GM19395 (cell line): ENCODE data around the gene FHIT.

Experiments used
- ATAC-seq: cut with Tn5 transposase; IDR thresholded peaks from one replicate; pipeline ENCODE4 v1.9.1; 2021; ENCODE audit warnings: mild to moderate bottlenecking, moderate library complexity; ENCODE audit not compliant: unreplicated experiment

Gene FHIT

GRCh38 chr3:59772416-59773408 is 1478.5 kb downstream of the FHIT start:
- no peak for ATAC-seq

- ATAC-seq = no peak
Observed at GRCh38 chr3:59771768-59772181, 1479.5 kb downstream of the FHIT start.

GRCh38 chr3:59769127-59769750 is 1482.0 kb downstream of the FHIT start:
- no peak for ATAC-seq

GRCh38 chr3:59766200-59766872 is 1484.9 kb downstream of the FHIT start:
- ATAC-seq = no peak

GRCh38 chr3:59764171-59764570 is 1487.1 kb downstream of the FHIT start:
- no peak for ATAC-seq

- no peak for ATAC-seq
Observed at GRCh38 chr3:59762941-59763340, 1488.3 kb downstream of the FHIT start.

GRCh38 chr3:59759298-59760031 is 1491.8 kb downstream of the FHIT start:
- no peak for ATAC-seq

GRCh38 chr3:59758672-59759071 is 1492.6 kb downstream of the FHIT start:
- no peak for ATAC-seq

GRCh38 chr3:59756934-59757333 is 1494.3 kb downstream of the FHIT start:
- ATAC-seq = no peak

GRCh38 chr3:59754456-59755129 is 1496.7 kb downstream of the FHIT start:
- ATAC-seq = no peak

- ATAC-seq = no peak
Observed at GRCh38 chr3:59753808-59754450, 1497.3 kb downstream of the FHIT start.

GRCh38 chr3:59752925-59753324 is 1498.3 kb downstream of the FHIT start:
- no peak for ATAC-seq

GRCh38 chr3:59751606-59752005 is 1499.6 kb downstream of the FHIT start:
- ATAC-seq = no peak

- ATAC-seq = no peak
Observed at GRCh38 chr3:59750391-59750790, 1500.9 kb downstream of the FHIT start.

- ATAC-seq = no peak
Observed at GRCh38 chr3:59749291-59749690, 1502.0 kb downstream of the FHIT start.

GRCh38 chr3:59746585-59746984 is 1504.7 kb downstream of the FHIT start:
- no peak for ATAC-seq

- no peak for ATAC-seq
Observed at GRCh38 chr3:59737241-59737640, 1514.0 kb downstream of the FHIT start.

- ATAC-seq = no peak
Observed at GRCh38 chr3:59734061-59734460, 1517.2 kb downstream of the FHIT start.

- no peak for ATAC-seq
Observed at GRCh38 chr3:59733041-59733809, 1518.0 kb downstream of the FHIT start.
